Measurements from ENCODE around the gene FAT4. TPM values are rescaled to one million over a fixed set of nuclear protein-coding genes. Genes with fewer than 3 reads are reported as not detected.
A peak's percentile ranks its signal among the peaks of the same experiment; 100 is the strongest.

The FAT4 gene, protein sequence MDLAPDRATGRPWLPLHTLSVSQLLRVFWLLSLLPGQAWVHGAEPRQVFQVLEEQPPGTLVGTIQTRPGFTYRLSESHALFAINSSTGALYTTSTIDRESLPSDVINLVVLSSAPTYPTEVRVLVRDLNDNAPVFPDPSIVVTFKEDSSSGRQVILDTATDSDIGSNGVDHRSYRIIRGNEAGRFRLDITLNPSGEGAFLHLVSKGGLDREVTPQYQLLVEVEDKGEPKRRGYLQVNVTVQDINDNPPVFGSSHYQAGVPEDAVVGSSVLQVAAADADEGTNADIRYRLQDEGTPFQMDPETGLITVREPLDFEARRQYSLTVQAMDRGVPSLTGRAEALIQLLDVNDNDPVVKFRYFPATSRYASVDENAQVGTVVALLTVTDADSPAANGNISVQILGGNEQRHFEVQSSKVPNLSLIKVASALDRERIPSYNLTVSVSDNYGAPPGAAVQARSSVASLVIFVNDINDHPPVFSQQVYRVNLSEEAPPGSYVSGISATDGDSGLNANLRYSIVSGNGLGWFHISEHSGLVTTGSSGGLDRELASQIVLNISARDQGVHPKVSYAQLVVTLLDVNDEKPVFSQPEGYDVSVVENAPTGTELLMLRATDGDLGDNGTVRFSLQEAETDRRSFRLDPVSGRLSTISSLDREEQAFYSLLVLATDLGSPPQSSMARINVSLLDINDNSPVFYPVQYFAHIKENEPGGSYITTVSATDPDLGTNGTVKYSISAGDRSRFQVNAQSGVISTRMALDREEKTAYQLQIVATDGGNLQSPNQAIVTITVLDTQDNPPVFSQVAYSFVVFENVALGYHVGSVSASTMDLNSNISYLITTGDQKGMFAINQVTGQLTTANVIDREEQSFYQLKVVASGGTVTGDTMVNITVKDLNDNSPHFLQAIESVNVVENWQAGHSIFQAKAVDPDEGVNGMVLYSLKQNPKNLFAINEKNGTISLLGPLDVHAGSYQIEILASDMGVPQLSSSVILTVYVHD (N-terminal part only)
- total RNA-seq (2014; rRNA removed; shearing (Covaris generic)): not detected in 2 replicates

DNA sequence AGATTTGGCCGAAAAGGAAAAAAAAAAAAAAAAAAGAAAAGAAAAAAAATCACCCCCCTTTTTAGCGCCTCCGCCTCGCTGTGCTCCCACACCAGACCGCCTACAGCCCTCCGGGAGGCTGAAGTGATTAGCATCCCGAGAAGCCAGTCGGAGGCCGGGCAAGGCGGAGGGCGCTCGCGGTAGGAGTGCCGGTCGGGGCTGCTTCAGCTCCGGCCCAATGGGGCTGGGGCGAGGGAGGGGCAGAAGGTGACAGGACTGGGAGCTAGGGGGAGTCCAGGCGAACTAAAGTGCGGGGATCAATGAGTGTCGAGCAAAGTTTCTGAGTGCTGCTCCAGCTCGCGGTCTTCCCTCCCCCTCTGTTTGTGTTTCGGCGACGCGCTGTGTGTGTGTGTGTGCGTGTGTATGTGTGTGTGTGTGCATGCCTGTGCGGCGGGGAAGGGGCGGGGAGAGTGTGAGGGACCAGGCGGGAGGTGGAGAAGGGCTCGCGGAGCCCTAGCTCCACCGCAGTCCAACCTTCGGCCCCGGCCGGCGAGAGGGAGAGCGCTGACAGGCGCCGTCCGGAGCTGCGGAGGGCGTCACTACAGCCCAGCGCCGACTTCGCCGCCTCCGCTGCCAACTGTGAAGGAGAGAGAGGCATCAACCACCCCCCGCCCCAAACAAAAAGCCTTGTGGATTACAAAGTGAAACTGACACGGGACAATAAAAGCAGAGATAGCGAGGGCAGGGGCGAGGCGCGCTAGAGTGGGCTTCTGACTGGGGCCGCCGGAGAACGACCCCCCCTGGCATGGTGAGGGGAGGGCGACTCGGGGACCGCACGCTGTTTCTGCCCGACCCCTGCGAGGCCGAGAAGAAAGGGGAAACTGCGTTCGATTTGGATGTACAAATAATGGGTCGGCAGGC lies at the start of gene FAT4:
TSS of gene FAT4 (plus strand) at position 280 of the 900 bp plus-strand sequence. CDS start 1,457 bp downstream, outside the sequence.
- no peak for DNase-seq (ENCODE audit: low spot score)

DNA sequence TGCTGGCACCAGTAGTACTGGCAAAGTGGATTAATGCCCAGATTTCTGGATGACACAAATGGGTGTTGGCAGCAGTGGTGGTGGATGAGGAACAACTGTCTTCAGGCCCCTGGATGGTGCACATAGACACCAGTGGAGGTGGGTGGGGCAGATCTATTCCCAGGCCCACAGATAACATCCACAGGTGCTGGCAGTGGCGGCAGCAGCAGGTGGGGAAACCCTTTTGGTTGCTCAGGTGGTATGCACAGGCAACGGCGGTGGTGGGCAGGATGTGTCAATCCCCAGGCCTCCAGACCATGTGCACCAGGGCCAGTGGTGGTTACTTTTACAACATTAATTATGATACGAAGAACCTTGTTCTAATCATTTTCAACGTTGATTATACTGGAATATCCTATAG lies 48.9 kb upstream of the FAT4 start:
- no peak for DNase-seq (ENCODE audit: low spot score)

DNA sequence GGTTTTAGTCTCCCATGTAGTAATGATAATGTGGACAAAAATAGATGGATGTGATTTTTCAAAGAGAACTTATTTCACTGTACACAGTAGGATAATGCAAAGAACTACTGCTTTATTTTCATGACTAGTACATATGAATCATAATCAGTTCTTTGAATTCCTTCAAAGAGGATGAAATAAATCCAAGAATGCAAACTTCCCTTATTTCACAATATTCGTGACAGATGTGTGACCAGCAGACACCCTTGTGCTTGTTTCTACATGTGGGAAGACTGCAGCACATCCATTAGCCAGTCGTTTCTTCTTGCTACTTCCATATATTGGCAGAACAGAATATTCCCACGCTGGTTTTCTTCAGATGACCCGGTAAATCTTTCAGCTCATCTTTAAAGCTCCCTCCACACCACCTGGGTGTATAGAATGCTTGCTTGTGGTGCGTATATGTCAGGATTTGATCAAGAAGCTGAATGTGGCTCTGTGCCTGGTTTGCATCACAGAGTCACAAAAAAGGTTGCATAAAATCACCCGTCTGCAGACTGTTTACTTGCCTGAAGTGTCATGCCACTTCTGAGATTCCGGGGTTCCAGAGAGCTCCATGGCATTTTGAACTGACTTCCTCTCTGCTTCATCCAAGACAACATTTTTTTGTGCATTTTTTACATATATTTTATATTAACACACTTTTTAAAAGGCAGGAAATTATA lies 47.7 kb upstream of the FAT4 start:
- DNase-seq (ENCODE audit: low spot score): no peak

DNA sequence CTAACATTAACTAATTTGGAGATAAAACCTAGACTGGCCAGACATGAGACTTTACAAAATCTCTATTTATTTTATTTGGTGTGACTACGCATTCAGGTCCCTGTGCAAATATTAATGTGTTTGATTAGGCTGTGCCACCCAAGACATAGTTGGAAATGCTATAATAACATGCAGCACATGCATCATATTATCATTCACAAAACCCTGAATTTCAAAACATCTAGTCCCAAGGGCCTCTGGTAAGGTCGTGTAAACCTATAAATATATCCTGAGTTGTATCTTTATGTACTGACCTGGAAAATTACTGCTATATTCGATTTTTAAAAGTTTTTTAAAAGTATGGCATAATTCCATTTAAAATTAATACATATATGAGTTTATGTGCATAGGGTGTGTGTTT lies 47.1 kb upstream of the FAT4 start:
- no peak for DNase-seq (ENCODE audit: low spot score)

DNA sequence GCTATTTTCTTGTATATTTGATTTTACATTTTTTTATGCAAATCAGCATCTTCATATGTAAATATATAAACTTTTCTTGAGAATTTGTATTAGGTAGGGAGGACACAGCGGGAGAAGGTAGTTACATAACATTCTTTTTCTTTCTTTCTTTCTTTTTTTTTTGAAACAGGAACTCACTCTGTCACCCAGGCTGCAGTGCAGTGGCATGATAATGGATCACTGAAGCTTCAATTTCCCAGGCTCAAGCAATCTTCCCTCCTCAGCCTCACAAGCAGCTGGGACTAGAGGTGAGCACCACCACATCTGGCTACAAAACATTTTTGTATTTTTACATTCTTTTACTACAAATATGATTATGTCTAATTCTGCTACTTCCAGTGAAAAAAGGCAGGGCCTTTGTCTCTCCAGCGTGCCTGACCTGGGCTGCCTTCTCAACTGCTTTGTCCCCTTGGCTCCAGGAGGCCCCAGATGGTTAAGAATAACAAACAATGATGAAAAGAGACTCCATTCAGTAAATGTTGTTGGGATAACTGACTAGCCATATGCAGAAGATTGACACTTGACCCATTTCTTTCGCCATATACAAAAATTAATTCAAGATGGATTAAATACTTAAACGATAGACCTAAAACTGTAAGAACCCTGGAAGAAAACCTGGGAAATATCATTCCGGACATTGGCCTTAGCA lies 46.5 kb upstream of the FAT4 start:
- DNase-seq (ENCODE audit: low spot score): no peak

DNA sequence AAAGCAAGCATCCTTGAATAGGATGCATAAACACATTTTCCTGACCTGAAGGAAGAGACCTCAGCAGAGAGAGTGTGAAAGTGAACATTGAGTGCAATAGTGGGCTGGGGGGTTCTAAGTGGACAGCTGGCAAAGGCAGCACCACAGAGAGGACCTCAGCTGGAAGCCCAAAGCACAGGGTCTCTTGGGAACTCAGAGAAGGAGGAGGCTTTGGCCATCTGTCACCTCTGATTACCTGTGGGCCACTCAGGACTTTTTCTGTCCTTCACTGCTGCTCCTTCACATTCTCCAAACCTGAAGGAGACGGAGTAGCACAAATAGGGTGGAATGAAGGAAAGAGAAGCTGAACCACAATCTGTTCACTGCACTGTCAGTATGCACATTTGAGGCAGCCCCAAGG lies 37.9 kb upstream of the FAT4 start:
- no peak for DNase-seq (ENCODE audit: low spot score)

DNA sequence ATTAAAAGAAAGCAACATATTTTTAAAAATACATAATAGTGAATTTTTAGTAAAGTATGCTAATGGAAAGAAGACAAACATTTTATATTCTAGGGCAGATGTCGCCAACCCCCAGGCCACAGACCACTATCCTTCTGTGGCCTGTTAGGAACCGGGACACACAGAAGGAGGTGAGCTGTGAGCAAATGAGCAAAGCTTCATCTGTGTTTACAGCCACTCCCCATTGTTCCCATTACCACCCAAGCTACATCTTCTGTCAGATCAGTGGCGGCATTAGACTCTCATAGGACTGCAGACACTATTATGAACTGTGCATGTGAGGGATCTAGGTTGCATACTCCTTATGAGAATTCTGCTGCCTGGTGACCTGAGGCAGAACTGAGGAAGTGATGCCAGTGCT lies 37.0 kb upstream of the FAT4 start:
- DNase-seq (ENCODE audit: low spot score): no peak

DNA sequence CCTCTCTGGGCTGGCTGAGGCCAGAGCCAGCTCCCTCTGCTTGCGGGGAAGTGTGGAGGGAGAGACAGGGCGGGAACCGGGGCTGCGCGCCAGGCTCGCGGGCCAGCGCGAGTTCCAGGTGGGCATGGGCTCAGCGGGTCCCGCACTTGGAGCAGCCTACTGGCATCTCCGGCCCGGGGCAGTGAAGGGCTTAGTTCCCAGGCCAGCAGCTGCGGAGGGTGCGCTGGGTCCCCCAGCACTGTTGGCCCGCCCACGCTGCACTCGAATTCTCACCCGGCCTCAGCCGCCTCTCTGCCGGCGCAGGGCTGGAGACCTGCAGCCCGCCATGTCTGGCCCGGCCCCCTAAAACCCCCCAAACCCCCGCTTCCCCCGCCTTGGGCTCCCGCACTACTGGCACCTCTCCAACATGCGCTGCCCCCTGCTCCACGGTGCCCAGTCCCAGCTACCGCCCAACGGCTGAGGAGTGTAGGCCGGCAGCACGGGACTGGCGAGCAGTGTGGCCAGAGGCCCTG lies 33.8 kb upstream of the FAT4 start:
- no peak for DNase-seq (ENCODE audit: low spot score)

DNA sequence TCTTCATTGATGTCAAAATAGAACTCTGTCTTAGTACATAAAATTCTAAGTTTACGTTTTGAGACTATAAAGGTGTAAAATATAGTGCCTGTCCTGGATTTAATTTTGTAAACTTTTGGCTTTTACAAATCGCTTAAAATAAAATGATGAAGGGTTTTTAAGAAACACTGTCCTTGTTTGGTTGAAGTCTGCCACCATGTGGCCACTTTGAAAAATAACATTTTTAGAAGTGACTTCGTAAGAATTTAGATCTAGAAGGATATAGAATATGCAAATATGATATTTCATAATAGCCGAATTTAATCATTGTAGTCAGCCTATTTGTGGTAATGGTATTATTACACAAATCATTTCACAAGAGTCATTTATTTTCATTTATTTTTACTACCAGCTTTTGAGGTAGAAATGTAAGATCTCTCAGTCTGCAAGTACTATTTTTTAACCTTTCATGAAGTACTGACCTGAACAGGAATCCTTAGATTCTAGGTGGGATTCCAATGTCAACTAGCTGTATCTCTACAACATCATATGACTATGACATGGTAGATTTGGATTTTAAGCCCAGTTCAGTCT lies 31.0 kb upstream of the FAT4 start:
- peak; percentile 52 for DNase-seq (ENCODE audit: low spot score)

DNA sequence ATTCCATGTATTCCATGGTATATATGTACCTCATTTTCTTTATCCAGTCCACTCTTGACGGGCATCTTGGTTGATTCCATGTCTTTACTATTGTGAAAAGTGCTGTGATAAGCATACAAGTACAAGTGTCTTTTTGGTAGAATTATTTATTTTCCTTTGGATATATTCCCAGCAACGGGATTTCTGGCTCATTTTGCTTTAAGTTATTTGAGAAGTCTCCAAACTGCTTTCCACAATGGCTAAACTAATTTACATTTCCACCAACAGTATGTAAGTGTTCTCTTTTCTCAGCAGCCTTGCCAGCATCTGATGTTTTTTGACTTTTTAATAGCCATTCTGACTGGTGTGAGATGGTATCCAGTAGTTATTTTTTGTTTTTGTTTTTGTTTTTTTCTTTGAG lies 17.6 kb upstream of the FAT4 start:
- DNase-seq (ENCODE audit: low spot score): no peak

DNA sequence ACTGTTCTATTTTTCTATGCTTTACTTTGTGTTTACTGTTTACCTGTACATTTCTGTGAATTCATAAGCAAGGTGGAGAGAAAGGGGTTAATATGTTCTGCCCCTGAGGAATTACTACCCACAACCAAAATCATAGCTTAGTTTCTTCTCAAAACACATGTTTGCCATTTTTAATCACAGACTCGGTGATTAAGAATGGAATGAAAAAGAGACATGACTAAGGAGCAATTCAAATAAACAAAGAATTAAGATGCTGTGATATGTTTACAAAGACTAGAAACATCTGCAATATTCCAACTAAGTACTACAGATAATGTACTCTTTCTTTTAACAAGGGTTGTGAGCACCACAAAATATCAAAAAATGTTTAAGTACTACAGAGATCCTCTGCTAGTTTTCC lies 11.7 kb upstream of the FAT4 start:
- DNase-seq (ENCODE audit: low spot score): no peak

DNA sequence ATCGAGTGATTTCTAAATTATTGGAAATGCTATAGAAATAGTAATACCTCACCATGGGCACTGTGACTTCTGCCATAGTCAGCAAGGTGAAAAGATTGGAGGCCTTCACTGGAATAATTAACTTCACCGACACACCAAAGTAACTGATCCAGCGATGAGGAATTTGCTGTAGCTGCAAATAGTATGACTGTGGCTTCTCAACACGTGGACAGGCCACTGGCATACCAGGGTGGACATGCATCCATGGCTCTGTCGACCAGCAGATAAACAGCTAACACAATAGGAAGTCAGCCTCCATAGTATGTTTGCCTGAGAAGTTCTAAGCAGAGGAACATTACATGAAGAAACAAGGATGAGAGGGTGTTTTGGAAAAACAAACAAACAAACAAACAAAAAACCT lies 10.9 kb upstream of the FAT4 start:
- no peak for DNase-seq (ENCODE audit: low spot score)

DNA sequence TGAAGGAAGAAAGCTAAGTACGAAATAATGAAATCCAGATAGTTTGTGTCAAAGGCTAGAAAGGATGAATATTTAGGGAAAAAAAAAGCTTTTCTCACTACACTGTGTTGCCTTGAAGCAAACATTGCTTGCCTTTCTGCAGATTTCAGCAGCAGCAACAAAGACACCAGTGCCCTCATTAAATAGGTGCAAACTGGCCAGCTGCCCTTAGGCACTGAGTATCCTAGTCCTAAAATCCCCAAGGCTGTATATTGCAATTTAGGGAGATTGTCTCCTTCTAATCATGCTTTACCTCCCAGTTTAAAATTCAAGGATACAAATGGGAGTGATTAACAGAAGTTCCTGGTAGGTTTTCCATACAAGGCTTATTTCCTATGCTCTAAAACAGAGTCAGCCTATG lies 8.6 kb upstream of the FAT4 start:
- no peak for DNase-seq (ENCODE audit: low spot score)

DNA sequence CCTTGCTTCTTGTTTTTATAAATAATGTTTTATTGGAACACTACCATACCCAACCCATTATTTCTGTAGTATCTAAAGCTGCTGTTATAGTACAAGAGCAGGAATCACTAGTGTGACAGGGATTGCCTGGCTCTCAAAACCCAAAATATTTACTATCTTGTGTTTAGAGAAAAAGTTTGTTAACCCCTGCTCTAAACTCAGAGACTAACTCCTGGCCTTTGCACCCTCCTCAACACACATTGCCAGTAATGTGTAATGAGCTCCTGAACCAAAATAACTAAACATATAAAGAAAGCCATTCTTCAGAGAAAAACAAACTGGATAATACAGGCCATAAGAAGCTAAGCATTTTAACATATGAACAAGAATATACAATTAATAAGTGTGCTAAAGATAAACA lies 8.2 kb upstream of the FAT4 start:
- no peak for DNase-seq (ENCODE audit: low spot score)

DNA sequence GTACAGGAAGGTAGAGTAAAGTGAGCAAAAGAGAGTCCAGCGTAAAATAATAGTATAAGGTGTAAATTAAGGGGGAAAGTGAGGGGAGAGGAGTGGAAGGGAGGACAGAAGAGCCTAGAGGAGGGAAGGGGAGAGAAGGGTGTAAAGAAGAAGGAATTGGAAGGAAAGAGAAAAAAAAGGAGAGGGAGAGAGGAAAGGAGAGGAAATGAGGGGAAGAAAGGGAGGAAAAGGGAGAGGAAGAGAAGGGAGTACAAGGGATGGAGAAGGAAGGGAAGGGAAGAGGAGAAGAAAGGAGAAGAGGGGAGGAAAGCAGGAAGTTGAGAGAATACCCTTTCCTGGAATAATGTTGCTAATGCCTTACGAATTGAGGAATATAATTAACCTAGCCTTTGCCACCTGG lies 3.3 kb upstream of the FAT4 start:
- no peak for DNase-seq (ENCODE audit: low spot score)

DNA sequence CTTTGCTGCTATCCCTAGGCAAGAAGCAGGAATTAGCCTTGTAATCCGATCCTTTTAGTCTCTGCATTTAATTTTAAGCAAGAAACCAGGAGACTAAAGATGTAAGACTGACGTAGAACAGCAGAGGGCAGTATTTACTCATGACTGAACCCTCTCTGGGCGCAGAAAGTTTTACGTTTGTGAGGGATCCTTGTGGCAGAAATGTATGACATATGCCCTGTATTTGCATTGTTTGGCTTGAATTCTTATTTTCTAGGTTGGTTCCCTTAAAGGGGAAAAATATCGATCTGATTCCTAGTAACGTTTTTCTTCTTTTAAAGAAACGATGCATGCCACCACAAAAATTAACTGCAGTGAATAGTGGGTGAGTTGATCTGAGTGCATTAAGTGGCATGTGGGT lies 1.3 kb upstream of the FAT4 start:
- DNase-seq (ENCODE audit: low spot score): peak; percentile 92

DNA sequence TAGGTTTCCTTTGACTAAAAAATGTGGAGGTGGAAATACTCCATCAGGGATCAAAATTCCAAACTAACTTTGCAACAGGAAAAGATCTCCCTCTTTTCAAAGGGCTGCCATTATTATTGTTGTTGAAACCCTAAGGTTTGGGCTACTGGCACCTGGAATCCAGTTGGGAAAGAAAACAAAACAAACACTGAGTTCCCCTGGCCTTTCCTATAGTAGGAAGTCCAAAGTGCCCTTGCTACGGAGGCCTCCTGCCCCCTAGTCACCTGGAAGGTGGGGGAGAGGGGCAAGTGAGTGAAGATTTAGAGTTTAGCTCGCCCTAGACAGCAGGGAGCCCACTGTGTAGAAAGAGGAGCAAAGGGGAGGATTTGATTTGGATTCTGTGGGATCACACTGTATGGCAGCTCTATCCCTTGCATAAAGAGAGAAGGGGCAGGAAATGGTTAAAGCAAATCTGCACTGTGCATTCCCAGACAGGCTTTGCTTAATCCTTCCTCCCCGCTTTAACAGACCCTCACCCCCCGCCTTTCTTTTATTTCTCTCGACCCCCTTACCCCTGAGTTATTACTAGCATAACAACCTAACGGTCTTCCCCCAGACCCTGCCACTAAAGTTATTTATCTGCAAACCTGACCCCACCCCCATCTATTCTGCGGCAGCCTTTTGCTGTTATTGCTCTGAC lies 627 bp upstream of the FAT4 start:
- no peak for DNase-seq (ENCODE audit: low spot score)

DNA sequence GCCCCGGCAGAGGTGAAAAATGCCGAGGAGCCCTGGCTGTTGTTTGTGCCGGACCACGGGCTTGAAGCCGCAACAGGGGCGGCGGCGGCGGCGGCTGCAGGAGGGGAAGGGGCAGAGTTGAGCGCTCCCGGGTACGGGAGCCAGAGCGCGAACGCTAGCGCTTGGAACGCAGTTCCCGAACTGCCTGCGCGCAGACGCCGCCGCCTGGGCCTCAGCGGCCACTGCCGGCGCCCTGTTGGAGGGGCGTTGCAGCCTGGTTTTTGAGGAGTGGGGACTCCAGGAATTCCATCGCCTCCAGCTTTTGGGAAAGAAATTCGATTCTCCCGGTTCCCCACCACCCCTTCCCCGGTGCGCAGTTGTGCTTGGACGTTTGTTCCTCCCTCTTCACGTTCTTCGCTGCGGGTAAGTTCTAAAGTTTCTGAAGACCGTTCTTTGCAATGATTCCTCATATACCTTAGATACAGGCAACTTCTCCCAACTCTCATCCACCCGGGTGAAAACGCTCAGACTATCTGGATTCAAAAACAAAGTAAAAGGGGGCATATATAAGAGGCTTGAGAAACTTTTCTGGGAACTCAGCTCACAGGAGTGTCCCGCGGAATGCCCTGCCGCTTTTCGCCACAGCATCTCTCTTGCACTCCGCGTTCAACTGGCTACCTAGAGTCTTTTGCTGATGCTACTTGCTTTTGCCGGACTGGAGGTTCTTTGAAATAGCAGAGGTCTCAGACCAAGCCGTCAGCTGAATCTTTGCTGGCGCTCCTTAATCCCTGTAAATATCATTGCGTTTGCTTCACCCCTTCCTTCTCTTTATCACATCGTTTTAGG lies 1.0 kb downstream of the FAT4 start:
- no peak for DNase-seq (ENCODE audit: low spot score)
